IMR-90 (cell line): ENCODE measurements around the gene KRTAP10-5. TPM values are rescaled to one million over a fixed set of nuclear protein-coding genes. Genes with fewer than 3 reads are reported as not detected.
"Not testable (repeated sequence)": the region's sequence is repeated elsewhere in the genome, so short reads cannot be mapped to it uniquely, and the experiment has no call there.

Experiments used
- ATAC-seq: fragments of 200-7000 bp; cut with Tn5 transposase; 2 replicates; pipeline ENCODE4 v1.9.1; 2020; ENCODE audit warnings: low read depth, mild to moderate bottlenecking, moderate library complexity
- BruUV-seq: library from RNA; stranded (reverse); fragments of 400-500 nt; replicated peaks from 2 replicates; lab custom pipeline; 2021; lab: Mats Ljungman, UMichigan
- CTCF ChIA-PET: fragments of 300-600 bp; formaldehyde crosslinking; extraction: SDS; loops from one replicate; lab custom pipeline; 2021; ENCODE audit warnings: antibody characterized with exemption; lab: Yijun Ruan, JAX
- POLR2A ChIA-PET: fragments of 300-600 bp; sonication (Branson Sonifier 250); formaldehyde crosslinking; loops from one replicate; lab custom pipeline; 2022; ENCODE audit warnings: antibody characterized with exemption; ENCODE audit not compliant: unreplicated experiment; lab: Charles Lee
- DNase-seq: peaks from one replicate; pipeline ENCODE4 v3.0.0; 2013
- H2AFZ ChIP-seq: replicated peaks from 2 replicates; pipeline ENCODE3; 2013; ENCODE audit warnings: low read length, mild to moderate bottlenecking; ENCODE audit not compliant: poor library complexity
- H2AK5ac ChIP-seq: 2 replicates; pipeline ENCODE4 v1.6.1; 2013; ENCODE audit warnings: low read depth, low read length, inconsistent platforms
- H2AK9ac ChIP-seq: replicated peaks from 2 replicates; pipeline ENCODE3; 2013; ENCODE audit warnings: mild to moderate bottlenecking, low read depth, low read length, moderate library complexity; ENCODE audit not compliant: poor library complexity
- H2BK120ac ChIP-seq: 2 replicates; pipeline ENCODE4 v1.6.1; 2013; ENCODE audit warnings: low read depth, low read length, inconsistent platforms
- H2BK15ac ChIP-seq: 3 replicates; pipeline ENCODE4 v1.6.1; 2013; ENCODE audit warnings: low read depth, low read length, inconsistent platforms
- H2BK20ac ChIP-seq: 2 replicates; pipeline ENCODE4 v1.6.1; 2013; ENCODE audit warnings: low read depth, mild to moderate bottlenecking, inconsistent platforms, low read length, moderate library complexity
- H2BK5ac ChIP-seq: 2 replicates; pipeline ENCODE4 v1.6.1; 2013; ENCODE audit warnings: mild to moderate bottlenecking, low read depth, low read length, inconsistent platforms; ENCODE audit not compliant: poor library complexity, severe bottlenecking
- H3K14ac ChIP-seq: replicated peaks from 2 replicates; pipeline ENCODE4 v1.6.1; 2013; ENCODE audit warnings: low read depth, low read length, inconsistent platforms
- H3K18ac ChIP-seq: 2 replicates; pipeline ENCODE4 v1.6.1; 2013; ENCODE audit warnings: low read depth, low read length, control low read depth
- H3K23ac ChIP-seq: 2 replicates; pipeline ENCODE4 v1.6.1; 2013; ENCODE audit warnings: low read depth, low read length, inconsistent platforms
- H3K27ac ChIP-seq: 2 replicates; pipeline ENCODE4 v1.5.1; 2013; ENCODE audit warnings: mild to moderate bottlenecking, control low read depth, low read length; ENCODE audit not compliant: insufficient read depth
- H3K27me3 ChIP-seq: 2 replicates; pipeline ENCODE4 v1.6.1; 2013; ENCODE audit warnings: low read length; ENCODE audit not compliant: control insufficient read depth, insufficient read depth
- H3K36me3 ChIP-seq: 2 replicates; pipeline ENCODE4 v1.6.1; 2013; ENCODE audit warnings: low read length, mixed read lengths; ENCODE audit not compliant: control insufficient read depth, insufficient read depth
- H3K4ac ChIP-seq: 2 replicates; pipeline ENCODE4 v1.6.1; 2013; ENCODE audit warnings: low read depth, low read length, inconsistent platforms
- H3K4me1 ChIP-seq: 2 replicates; pipeline ENCODE4 v1.6.1; 2013; ENCODE audit warnings: low read length, mixed read lengths; ENCODE audit not compliant: control insufficient read depth, insufficient read depth
- H3K4me2 ChIP-seq: 2 replicates; pipeline ENCODE4 v1.6.1; 2013; ENCODE audit warnings: low read depth, mild to moderate bottlenecking, control low read depth, low read length, moderate library complexity
- H3K4me3 ChIP-seq: 2 replicates; pipeline ENCODE4 v1.5.1; 2013; ENCODE audit warnings: low read depth, mild to moderate bottlenecking, control low read depth, low read length, moderate library complexity; ENCODE audit not compliant: insufficient read depth
- H3K56ac ChIP-seq: 2 replicates; pipeline ENCODE4 v1.6.1; 2013; ENCODE audit warnings: low read length, inconsistent platforms; ENCODE audit not compliant: insufficient read depth; ENCODE audit errors: extremely low read depth
- H3K79me1 ChIP-seq, 2 experiments: 2 replicates each; pipeline ENCODE4 v1.6.1; 2013; ENCODE audit warnings: low read length in 2 of 2, inconsistent platforms in 1 of 2, low read depth in 1 of 2
- H3K9ac ChIP-seq: 2 replicates; pipeline ENCODE4 v1.6.1; 2013; ENCODE audit warnings: low read depth, low read length, control low read depth
- H3K9me1 ChIP-seq: 2 replicates; pipeline ENCODE4 v1.6.1; 2013; ENCODE audit warnings: low read length, inconsistent platforms; ENCODE audit not compliant: insufficient read depth
- H3K9me3 ChIP-seq: 2 replicates; pipeline ENCODE4 v1.6.1; 2013; ENCODE audit warnings: low read length; ENCODE audit not compliant: control insufficient read depth, insufficient read depth
- H4K20me1 ChIP-seq: 2 replicates; pipeline ENCODE4 v1.6.1; 2013; ENCODE audit warnings: low read length, inconsistent platforms; ENCODE audit not compliant: insufficient read depth
- H4K5ac ChIP-seq: 2 replicates; pipeline ENCODE4 v1.6.1; 2013; ENCODE audit warnings: mild to moderate bottlenecking, low read depth, low read length, control low read depth
- H4K8ac ChIP-seq, 2 experiments: 2 replicates each; pipeline ENCODE4 v1.6.1; 2013; ENCODE audit warnings: low read depth in 2 of 2, low read length in 2 of 2, control low read depth in 1 of 2, inconsistent platforms in 1 of 2
- H4K91ac ChIP-seq: 2 replicates; pipeline ENCODE4 v1.6.1; 2013; ENCODE audit warnings: low read depth, low read length, inconsistent platforms; ENCODE audit not compliant: insufficient read depth
- MAZ ChIP-seq: IDR thresholded peaks from 2 replicates; pipeline ENCODE4 v1.6.1; 2012; ENCODE audit warnings: low read depth, mild to moderate bottlenecking, low read length, improper control_type of control experiment, moderate library complexity, borderline replicate concordance
- RAD21 ChIP-seq: IDR thresholded peaks from 2 replicates; pipeline ENCODE4 v1.6.1; 2012; ENCODE audit warnings: low read length, improper control_type of control experiment
- WGBS, 2 experiments: methylation state at CpG; one replicate each; pipeline versions ENCODE4 v1.1.5 to v1.1.7; 2013; ENCODE audit warnings: missing lambda C conversion rate in 2 of 2; ENCODE audit not compliant: insufficient read length in 1 of 2; ENCODE audit errors: extremely low coverage in 2 of 2; 5-methylcytosine and 5-hydroxymethylcytosine counted together
- dilution Hi-C: fragments of 300-500 bp; cut with HindIII; formaldehyde crosslinking; loops from one replicate; pipeline ENCODE4 v1.14.3; 2018; ENCODE audit warnings: low sequenced_read_pairs; ENCODE audit not compliant: unreplicated experiment
- in situ Hi-C: fragments of 300-500 bp; cut with MboI; formaldehyde crosslinking; loops from 3 replicates; pipeline ENCODE4 v1.14.3; 2019; ENCODE audit warnings: low sequenced_read_pairs, inconsistent platforms, mixed read lengths
- intact Hi-C: fragments of 100-400 bp; cut with micrococcal nuclease; formaldehyde crosslinking; loops from 2 replicates; pipeline ENCODE4 v1.10.0; 2022
- polyA plus RNA-seq, 3 experiments: library from polyadenylated mRNA; depleted of rRNA; stranded (reverse); fragments of >200 nt; gene quantifications; 2 replicates each; pipeline ENCODE4 v1.2.3, GENCODE V29; 2012; ENCODE audit warnings: low replicate concordance in 1 of 3
- total RNA-seq: library from RNA; depleted of rRNA; stranded (reverse); fragments of >200 nt; gene quantifications from 2 replicates; pipeline ENCODE4 v1.2.3, GENCODE V29; 2012
- TF ChIP-seq, protein P1 (sequence below): fragments of 150-350 bp; IDR thresholded peaks from 2 replicates; pipeline ENCODE4 v1.6.1; 2017; ENCODE audit warnings: mild to moderate bottlenecking, antibody characterized with exemption, low read length, low read depth
- TF ChIP-seq, protein P2 (sequence below): fragments of 150-350 bp; IDR thresholded peaks from 2 replicates; pipeline ENCODE4 v1.6.1; 2016; ENCODE audit warnings: low read depth, mild to moderate bottlenecking, low read length, moderate library complexity, borderline replicate concordance

Gene KRTAP10-5
- total and polyA plus RNA-seq, 2 of the 4 experiments (the other 2 are of a cell fraction), result not detected

DNA sequence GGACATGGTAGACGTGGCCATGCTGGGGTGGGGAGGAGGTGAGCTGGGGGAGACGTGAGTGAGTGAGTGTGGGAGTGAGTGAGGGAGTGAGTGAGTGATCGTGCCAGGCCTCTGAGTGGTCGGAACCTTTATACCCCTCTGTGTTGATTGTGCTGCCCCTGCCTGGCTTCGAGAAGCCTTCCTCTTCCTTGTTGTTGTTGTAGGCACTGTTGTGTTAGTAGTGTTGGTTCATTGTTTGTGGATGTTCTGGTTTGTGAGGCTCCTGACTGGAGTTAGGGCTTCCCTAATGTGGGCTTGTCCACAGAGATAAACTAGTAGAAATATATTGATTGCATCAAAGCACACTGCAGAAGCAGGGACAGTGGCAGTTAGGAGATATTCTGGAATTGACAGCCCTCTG lies 21.7 kb downstream of the KRTAP10-5 start, which contains the start of gene KRTAP10-3:
Gene KRTAP10-3 (minus strand): TSS at position 101 of the 400 bp plus-strand sequence. CDS start 80 bp downstream, at position 21.
- H3K27me3 ChIP-seq, result peaks cover 14% of the 10 kb centered on the region
- H3K9me1 ChIP-seq, result no peaks in the 10 kb centered on the region
- no peak within 1 kb of the TSS for H3K9ac ChIP-seq
- no peaks in the 10 kb centered on the region for H3K9me3 ChIP-seq
- H2AK9ac ChIP-seq, result no peak within 1 kb of the TSS
- in situ Hi-C loops (no loop called here), intact Hi-C loops (no loop called here), dilution Hi-C loops (no loop called here)
- no peaks in the 10 kb centered on the region for H3K79me1 ChIP-seq
- H2AK5ac ChIP-seq, result no peak within 1 kb of the TSS
- DNase-seq (no peak), ATAC-seq (no peak)
- H4K20me1 ChIP-seq, result no peaks in the 10 kb centered on the region
- H2AFZ ChIP-seq, result peak within 1 kb of the TSS; percentile 43
- ChIA-PET CTCF (no interaction called here), POLR2A (no interaction called here)
- no peak within 1 kb of the TSS for H2BK5ac ChIP-seq
- BruUV-seq, result no TSS peak
- H3K4me3 ChIP-seq, result no peak within 1 kb of the TSS
- H3K18ac ChIP-seq, result no peak within 1 kb of the TSS
- no peak within 1 kb of the TSS for H3K14ac ChIP-seq
- H2BK20ac ChIP-seq, result no peak within 1 kb of the TSS
- H2BK15ac ChIP-seq, result no peak within 1 kb of the TSS
- H3K56ac ChIP-seq, result no peak within 1 kb of the TSS
- TF ChIP-seq MAZ, result no peak
- TF ChIP-seq, protein P1, sequence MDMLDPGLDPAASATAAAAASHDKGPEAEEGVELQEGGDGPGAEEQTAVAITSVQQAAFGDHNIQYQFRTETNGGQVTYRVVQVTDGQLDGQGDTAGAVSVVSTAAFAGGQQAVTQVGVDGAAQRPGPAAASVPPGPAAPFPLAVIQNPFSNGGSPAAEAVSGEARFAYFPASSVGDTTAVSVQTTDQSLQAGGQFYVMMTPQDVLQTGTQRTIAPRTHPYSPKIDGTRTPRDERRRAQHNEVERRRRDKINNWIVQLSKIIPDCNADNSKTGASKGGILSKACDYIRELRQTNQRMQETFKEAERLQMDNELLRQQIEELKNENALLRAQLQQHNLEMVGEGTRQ, result no peak
- TF ChIP-seq, protein P2, sequence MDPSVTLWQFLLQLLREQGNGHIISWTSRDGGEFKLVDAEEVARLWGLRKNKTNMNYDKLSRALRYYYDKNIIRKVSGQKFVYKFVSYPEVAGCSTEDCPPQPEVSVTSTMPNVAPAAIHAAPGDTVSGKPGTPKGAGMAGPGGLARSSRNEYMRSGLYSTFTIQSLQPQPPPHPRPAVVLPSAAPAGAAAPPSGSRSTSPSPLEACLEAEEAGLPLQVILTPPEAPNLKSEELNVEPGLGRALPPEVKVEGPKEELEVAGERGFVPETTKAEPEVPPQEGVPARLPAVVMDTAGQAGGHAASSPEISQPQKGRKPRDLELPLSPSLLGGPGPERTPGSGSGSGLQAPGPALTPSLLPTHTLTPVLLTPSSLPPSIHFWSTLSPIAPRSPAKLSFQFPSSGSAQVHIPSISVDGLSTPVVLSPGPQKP, result no peak
- no peak for TF ChIP-seq RAD21
- WGBS, 2 experiments, result 0% methylated on average over 1 of the region's 5 CpGs; no CpG with 5 or more reads in 1 of the 2 experiments
- H3K4me2 ChIP-seq, result no peak within 1 kb of the TSS
- no peak within 1 kb of the TSS for H4K8ac ChIP-seq
- no peaks in the 10 kb centered on the region for H3K4me1 ChIP-seq
- H2BK120ac ChIP-seq, result no peak within 1 kb of the TSS
- H4K5ac ChIP-seq, result no peak within 1 kb of the TSS
- no peak within 1 kb of the TSS for H3K27ac ChIP-seq
- H3K23ac ChIP-seq, result no peak within 1 kb of the TSS
- H3K36me3 ChIP-seq, result no peaks in the 10 kb centered on the region
- no peak within 1 kb of the TSS for H4K91ac ChIP-seq
- H3K4ac ChIP-seq, result no peak within 1 kb of the TSS

DNA sequence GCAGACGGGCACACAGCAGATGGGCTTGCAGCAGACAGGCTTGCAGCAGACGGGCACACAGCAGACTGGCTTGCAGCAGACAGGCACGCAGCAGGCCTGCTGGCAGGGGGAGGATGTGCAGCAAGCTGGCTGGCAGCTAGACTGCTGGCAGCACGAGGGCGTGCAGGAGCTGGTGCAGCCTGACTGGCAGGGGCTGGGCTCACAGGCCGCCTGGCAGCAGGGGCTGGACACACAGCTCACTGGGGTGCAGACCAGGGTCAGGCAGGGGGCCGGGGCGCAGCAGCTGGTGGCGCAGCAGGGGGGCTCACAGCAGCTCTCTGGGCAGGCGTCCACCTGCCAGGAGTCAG lies 22.1 kb downstream of the KRTAP10-5 start:
- H2BK15ac ChIP-seq, H2AFZ ChIP-seq, H3K4ac ChIP-seq, ATAC-seq, in situ Hi-C loops, H2AK9ac ChIP-seq, BruUV-seq, H3K4me1 ChIP-seq, H4K8ac ChIP-seq, intact Hi-C loops, H2BK5ac ChIP-seq, H3K23ac ChIP-seq, H4K91ac ChIP-seq, DNase-seq, H3K4me2 ChIP-seq, CTCF ChIA-PET, H3K9me1 ChIP-seq, H4K20me1 ChIP-seq, H2AK5ac ChIP-seq, H3K9ac ChIP-seq, H3K9me3 ChIP-seq, H3K36me3 ChIP-seq, H4K5ac ChIP-seq, POLR2A ChIA-PET, H3K56ac ChIP-seq, H2BK20ac ChIP-seq, H3K4me3 ChIP-seq, H2BK120ac ChIP-seq, H3K14ac ChIP-seq, H3K18ac ChIP-seq, dilution Hi-C loops, H3K27ac ChIP-seq, H3K79me1 ChIP-seq: not testable (repeated sequence)
- peaks cover 14% of the 10 kb centered on the region for H3K27me3 ChIP-seq
- 35% methylated on average over 6 of the region's 10 CpGs; no CpG with 5 or more reads in 1 of the 2 experiments for WGBS, 2 experiments
